Fibroblast of villous mesenchyme (primary cell): ENCODE results near the gene CEL. TPM values are rescaled to one million over a fixed set of nuclear protein-coding genes. Genes with fewer than 3 reads are reported as not detected.

ENCODE experiments used
- DNase-seq: peaks from one replicate; pipeline ENCODE4 v3.0.0-alpha.2; 2010; ENCODE audit warnings: low read depth
- H3K4me3 ChIP-seq: 2 replicates; pipeline ENCODE4 v1.5.1; 2011; ENCODE audit warnings: low read depth, mild to moderate bottlenecking, low read length
- total RNA-seq: library from RNA; depleted of rRNA; stranded (reverse); fragments of >200 nt; gene quantifications from 2 replicates; pipeline ENCODE4 v1.2.3, GENCODE V29; 2012
- TF ChIP-seq, protein P1 (sequence below): IDR thresholded peaks from 2 replicates; pipeline ENCODE4 v1.5.1; 2012; ENCODE audit warnings: low read depth, mild to moderate bottlenecking, low read length; ENCODE audit not compliant: insufficient read depth

CEL gene
- total RNA-seq, 1 donor = under 0.01 TPM

DNA sequence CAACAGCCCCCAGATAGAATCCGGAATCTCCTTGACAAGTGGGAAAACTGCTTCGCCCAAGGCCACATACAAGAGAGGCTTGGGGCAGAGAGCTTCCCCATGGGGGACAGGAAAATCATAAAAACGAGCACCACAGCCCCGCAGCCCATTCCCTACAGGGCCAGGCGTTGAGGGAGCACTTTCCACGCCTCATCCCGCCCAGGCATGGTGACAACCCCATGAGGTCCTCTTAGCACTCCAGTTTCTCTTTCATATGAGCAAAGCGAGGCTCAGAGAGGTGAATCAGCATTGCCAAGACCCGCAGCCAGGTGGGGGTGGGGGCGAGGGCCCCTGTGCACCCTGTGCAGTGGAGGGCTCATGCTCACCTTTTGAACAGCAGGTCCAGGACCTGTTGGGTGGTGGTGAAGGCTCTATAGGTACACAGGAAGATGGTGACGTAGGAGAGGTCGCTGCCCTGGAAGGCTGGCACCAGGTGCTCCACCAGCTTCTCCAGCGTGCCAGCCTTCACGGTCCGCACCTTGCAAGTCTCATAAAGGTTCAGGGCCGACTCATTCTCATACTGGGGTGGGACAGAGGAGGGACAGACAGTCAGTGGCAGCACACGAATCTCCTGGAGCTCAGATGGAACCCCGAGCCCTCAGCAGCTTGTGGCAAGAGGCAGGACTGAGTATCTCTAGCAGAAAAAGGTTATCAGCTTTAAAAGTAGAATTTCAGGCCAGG lies 48.3 kb downstream of the CEL start:
- TF ChIP-seq, protein P1, sequence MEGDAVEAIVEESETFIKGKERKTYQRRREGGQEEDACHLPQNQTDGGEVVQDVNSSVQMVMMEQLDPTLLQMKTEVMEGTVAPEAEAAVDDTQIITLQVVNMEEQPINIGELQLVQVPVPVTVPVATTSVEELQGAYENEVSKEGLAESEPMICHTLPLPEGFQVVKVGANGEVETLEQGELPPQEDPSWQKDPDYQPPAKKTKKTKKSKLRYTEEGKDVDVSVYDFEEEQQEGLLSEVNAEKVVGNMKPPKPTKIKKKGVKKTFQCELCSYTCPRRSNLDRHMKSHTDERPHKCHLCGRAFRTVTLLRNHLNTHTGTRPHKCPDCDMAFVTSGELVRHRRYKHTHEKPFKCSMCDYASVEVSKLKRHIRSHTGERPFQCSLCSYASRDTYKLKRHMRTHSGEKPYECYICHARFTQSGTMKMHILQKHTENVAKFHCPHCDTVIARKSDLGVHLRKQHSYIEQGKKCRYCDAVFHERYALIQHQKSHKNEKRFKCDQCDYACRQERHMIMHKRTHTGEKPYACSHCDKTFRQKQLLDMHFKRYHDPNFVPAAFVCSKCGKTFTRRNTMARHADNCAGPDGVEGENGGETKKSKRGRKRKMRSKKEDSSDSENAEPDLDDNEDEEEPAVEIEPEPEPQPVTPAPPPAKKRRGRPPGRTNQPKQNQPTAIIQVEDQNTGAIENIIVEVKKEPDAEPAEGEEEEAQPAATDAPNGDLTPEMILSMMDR = no peak
- no peak for DNase-seq
- no peak overlapping the region for H3K4me3 ChIP-seq

DNA sequence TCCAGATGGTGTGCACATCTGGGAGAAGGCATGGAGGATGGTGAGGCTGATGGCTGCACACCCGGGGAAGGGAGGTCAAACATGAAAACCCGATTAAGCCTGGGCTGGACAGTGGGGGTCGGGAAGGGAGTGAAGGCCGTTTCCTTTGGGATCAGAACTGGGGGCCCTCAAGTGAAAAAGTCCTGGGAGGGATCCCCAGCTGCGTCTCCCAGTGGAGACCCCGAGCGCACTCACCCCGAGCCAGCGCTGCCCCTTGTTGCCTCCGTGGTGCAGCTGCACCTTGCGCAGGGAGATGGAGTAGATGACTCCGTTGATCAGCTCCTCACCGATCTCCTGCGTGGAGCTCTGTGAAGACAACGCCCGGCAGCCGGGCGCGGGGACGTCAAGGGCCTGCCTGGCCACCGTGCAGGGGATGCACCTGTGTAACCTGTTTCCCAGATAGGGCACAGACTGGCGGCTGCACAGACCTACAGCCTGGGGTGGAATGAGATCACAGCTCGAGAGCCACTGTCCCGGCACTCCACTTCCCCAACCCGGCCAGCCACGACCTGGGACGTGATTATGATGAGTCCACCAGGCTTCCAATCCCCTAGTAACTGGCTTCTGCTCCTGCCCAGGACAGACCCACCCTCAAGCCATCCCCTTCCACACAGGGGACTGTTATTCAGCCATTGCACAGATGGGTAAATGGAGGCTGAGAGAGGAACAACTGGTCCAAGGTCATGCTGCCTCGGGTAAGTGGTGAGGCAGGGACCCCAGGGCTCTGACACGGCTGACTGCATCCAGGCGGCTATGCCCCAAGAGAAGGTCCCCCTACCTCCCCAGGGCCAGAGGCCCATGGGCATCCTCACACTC lies 50.3 kb downstream of the CEL start:
- DNase-seq = no peak
- TF ChIP-seq, protein P1 = no peak
- H3K4me3 ChIP-seq = no peak overlapping the region

DNA sequence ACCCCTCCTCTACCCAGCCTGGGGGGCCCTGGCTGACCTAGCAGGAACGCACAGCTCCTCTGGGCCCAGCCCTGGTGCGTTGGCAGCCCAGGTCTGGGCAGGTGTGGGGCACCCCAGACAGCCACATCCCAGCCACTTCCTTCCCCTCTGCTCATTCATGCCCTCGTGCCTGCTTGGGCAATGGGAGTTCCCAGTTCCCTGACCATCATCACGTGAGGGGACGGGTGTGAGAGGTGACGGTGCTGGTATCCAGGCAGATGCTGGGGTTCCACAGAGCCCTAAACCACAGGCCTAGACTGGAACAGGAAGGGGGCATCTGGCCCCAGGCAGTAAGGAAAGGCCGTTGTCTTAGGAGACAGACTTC lies 50.9 kb downstream of the CEL start:
- DNase-seq = no peak
- TF ChIP-seq, protein P1 = no peak

DNA sequence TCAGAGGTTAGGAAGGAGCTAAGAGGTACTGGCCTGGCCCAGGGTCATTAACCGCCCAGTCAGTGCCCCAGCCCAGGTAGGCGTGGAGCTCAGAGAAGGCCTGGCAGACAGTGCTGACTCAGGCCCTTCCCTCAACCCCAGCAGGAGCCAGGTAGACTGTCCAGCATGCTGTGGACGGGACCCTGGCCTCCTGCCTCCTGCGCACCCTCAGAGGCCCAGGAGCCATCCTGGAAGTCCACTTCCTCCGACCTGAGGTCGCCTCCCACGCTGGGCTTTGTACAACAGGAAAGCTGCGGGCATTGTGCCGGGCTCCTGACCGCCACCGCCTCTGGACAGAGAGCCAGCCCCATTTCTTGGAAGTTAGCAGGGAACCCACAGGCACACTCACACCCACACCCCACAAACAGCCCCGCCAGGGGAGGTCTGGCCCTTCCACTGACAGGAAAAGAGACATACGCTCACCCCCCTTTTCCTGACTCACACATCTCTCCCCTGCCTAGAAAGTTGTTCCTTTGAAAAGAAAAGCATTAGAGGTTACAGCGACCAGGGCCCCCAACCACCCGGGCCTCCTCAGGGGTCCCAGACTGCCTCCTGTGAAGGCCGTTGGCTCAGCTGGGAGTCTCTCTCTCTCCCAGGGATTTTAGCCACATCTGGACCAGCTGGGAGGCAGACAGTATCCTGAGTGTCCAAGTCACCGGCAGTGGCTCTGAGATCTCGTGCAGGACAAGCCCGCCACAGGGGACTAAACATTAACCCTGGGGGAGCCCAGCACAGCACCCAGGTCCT lies 51.6 kb downstream of the CEL start:
- H3K4me3 ChIP-seq = no peak overlapping the region
- no peak for DNase-seq

More for the DNA sequence above, 50.9 kb downstream of the CEL start:
- no peak overlapping the region for H3K4me3 ChIP-seq

GRCh38 chr9:133113949-133114885 lies 52.4 kb downstream of the CEL start:
- TF ChIP-seq, protein P1 = no peak
- no peak for DNase-seq
- no peak overlapping the region for H3K4me3 ChIP-seq

More for the DNA sequence above, 51.6 kb downstream of the CEL start:
- TF ChIP-seq, protein P1 = no peak
